NCI-H1092 treated with DMSO at 0.1 percent for 48 hours (cell line): ENCODE results near the gene SMARCA2.
A peak's percentile ranks its signal among the peaks of the same experiment; 100 is the strongest.

Source experiments
- DNase-seq: peaks from one replicate; lab custom pipeline; 2025; lab: John Stamatoyannopoulos, UW

The SMARCA2 gene

GRCh38 chr9:2216591-2216990, 201.4 kb downstream of the SMARCA2 start:
- DNase-seq: no peak

GRCh38 chr9:2217540-2217939, 202.4 kb downstream of the SMARCA2 start:
- DNase-seq: no peak

- no peak for DNase-seq
Observed at GRCh38 chr9:2220036-2220435, 204.9 kb downstream of the SMARCA2 start.

- DNase-seq: no peak
Observed at GRCh38 chr9:2227144-2227867, 212.2 kb downstream of the SMARCA2 start.

GRCh38 chr9:2228132-2228531, 213.0 kb downstream of the SMARCA2 start:
- DNase-seq: peak; percentile 45

GRCh38 chr9:2228641-2229040, 213.5 kb downstream of the SMARCA2 start:
- no peak for DNase-seq

GRCh38 chr9:2229109-2229721, 214.1 kb downstream of the SMARCA2 start:
- no peak for DNase-seq

GRCh38 chr9:2230362-2230761, 215.2 kb downstream of the SMARCA2 start:
- DNase-seq: no peak

GRCh38 chr9:2231101-2231500, 216.0 kb downstream of the SMARCA2 start:
- DNase-seq: no peak

- DNase-seq: no peak
Observed at GRCh38 chr9:2231829-2232228, 216.7 kb downstream of the SMARCA2 start.

GRCh38 chr9:2233274-2233673, 218.1 kb downstream of the SMARCA2 start:
- no peak for DNase-seq

GRCh38 chr9:2234371-2234893, 219.3 kb downstream of the SMARCA2 start:
- DNase-seq: peak; percentile 33

- no peak for DNase-seq
Observed at GRCh38 chr9:2235623-2236022, 220.5 kb downstream of the SMARCA2 start.

GRCh38 chr9:2236850-2237249, 221.7 kb downstream of the SMARCA2 start:
- DNase-seq: no peak

GRCh38 chr9:2241461-2241835, 226.3 kb downstream of the SMARCA2 start:
- no peak for DNase-seq

- DNase-seq: peak; percentile 96
Observed at GRCh38 chr9:2241836-2242741, 226.9 kb downstream of the SMARCA2 start.

GRCh38 chr9:2242831-2243330, 227.7 kb downstream of the SMARCA2 start:
- peak; percentile 82 for DNase-seq
